ENCODE data around the gene EHF.
"Not testable (repeated sequence)": the region's sequence is repeated elsewhere in the genome, so short reads cannot be mapped to it uniquely, and the experiment has no call there.

Gene EHF

GRCh38 chr11:34620820-34621792 is at the start of gene EHF:
Gene EHF, plus strand, starts transcription at chr11:34621093. Its CDS starts 21,538 bp downstream, at chr11:34642631.
- DNase-seq: no peak

- no peak for DNase-seq
Observed at GRCh38 chr11:34573537-34573936, 47.4 kb upstream of the EHF start.

GRCh38 chr11:34575261-34575660 is 45.6 kb upstream of the EHF start:
- DNase-seq: no peak

GRCh38 chr11:34575671-34576070 is 45.2 kb upstream of the EHF start:
- DNase-seq: no peak

GRCh38 chr11:34576331-34576730 is 44.6 kb upstream of the EHF start:
- DNase-seq: no peak

- no peak for DNase-seq
Observed at GRCh38 chr11:34583818-34584217, 37.1 kb upstream of the EHF start.

- no peak for DNase-seq
Observed at GRCh38 chr11:34585304-34585734, 35.6 kb upstream of the EHF start.

- DNase-seq: no peak
Observed at GRCh38 chr11:34585735-34586487, 35.0 kb upstream of the EHF start.

GRCh38 chr11:34586488-34587281 is 34.2 kb upstream of the EHF start:
- DNase-seq: no peak

- DNase-seq: no peak
Observed at GRCh38 chr11:34587282-34587677, 33.6 kb upstream of the EHF start.

GRCh38 chr11:34588023-34588422 is 32.9 kb upstream of the EHF start:
- no peak for DNase-seq

- no peak for DNase-seq
Observed at GRCh38 chr11:34588701-34589100, 32.2 kb upstream of the EHF start.

GRCh38 chr11:34589177-34589576 is 31.7 kb upstream of the EHF start:
- DNase-seq: not testable (repeated sequence)

GRCh38 chr11:34593085-34593484 is 27.8 kb upstream of the EHF start:
- no peak for DNase-seq

- no peak for DNase-seq
Observed at GRCh38 chr11:34594603-34595002, 26.3 kb upstream of the EHF start.

- DNase-seq: no peak
Observed at GRCh38 chr11:34595391-34595790, 25.5 kb upstream of the EHF start.

- DNase-seq: no peak
Observed at GRCh38 chr11:34595960-34596644, 24.8 kb upstream of the EHF start.

- DNase-seq: no peak
Observed at GRCh38 chr11:34599406-34599945, 21.4 kb upstream of the EHF start.

- DNase-seq: no peak
Observed at GRCh38 chr11:34600339-34601084, 20.4 kb upstream of the EHF start.

- no peak for DNase-seq
Observed at GRCh38 chr11:34601085-34601444, 19.8 kb upstream of the EHF start.

GRCh38 chr11:34601609-34602008 is 19.3 kb upstream of the EHF start:
- DNase-seq: no peak

All from NCI-H187 (cell line).